Astrocyte (in vitro differentiated cells and primary cell): ENCODE measurements around the gene C15orf39. TPM values are rescaled to one million over a fixed set of nuclear protein-coding genes. Genes with fewer than 3 reads are reported as not detected.

Experiments
- DNase-seq: peaks from one replicate; pipeline ENCODE4 v3.0.0-alpha.2; 2010; ENCODE audit warnings: low read depth
- FAIRE-seq: peaks from 2 replicates; lab custom pipeline; 2011; peaks lifted over from hg19 to GRCh38; lab: Jason Lieb, UNC
- H2AFZ ChIP-seq: 2 replicates; pipeline ENCODE4 v1.6.0; 2012; ENCODE audit warnings: low read depth, low read length, inconsistent platforms
- H3K27ac ChIP-seq: 2 replicates; pipeline ENCODE4 v1.5.1; 2011; ENCODE audit warnings: low read depth, low read length, inconsistent platforms
- H3K27me3 ChIP-seq: 2 replicates; pipeline ENCODE4 v1.6.0; 2011; ENCODE audit warnings: low read length, inconsistent platforms; ENCODE audit not compliant: insufficient read depth
- H3K36me3 ChIP-seq: 2 replicates; pipeline ENCODE4 v1.5.1; 2011; ENCODE audit warnings: low read length, inconsistent platforms; ENCODE audit not compliant: insufficient read depth
- H3K4me1 ChIP-seq: 2 replicates; pipeline ENCODE4 v1.5.1; 2011; ENCODE audit warnings: low read length, inconsistent platforms; ENCODE audit not compliant: insufficient read depth
- H3K4me2 ChIP-seq: 2 replicates; pipeline ENCODE4 v1.6.0; 2012; ENCODE audit warnings: low read length, inconsistent platforms
- H3K4me3 ChIP-seq: 2 replicates; pipeline ENCODE4 v1.5.1; 2011; ENCODE audit warnings: low read depth, mild to moderate bottlenecking, low read length, inconsistent platforms; ENCODE audit not compliant: insufficient read depth
- H3K79me2 ChIP-seq: 2 replicates; pipeline ENCODE4 v1.6.0; 2012; ENCODE audit warnings: mild to moderate bottlenecking, low read length, inconsistent platforms; ENCODE audit not compliant: insufficient read depth
- H3K9ac ChIP-seq: 2 replicates; pipeline ENCODE4 v1.6.0; 2012; ENCODE audit warnings: mild to moderate bottlenecking, low read length, inconsistent platforms
- H3K9me3 ChIP-seq: 2 replicates; pipeline ENCODE4 v1.5.1; 2012; ENCODE audit warnings: low read depth, mild to moderate bottlenecking, low read length, inconsistent platforms; ENCODE audit not compliant: insufficient read depth
- H4K20me1 ChIP-seq: 2 replicates; pipeline ENCODE4 v1.6.0; 2012; ENCODE audit warnings: low read length, inconsistent platforms; ENCODE audit not compliant: insufficient read depth
- H3K27ac Mint-ChIP-seq: one replicate; pipeline ENCODE4 v1.8.0; 2021; ENCODE audit warnings: mild to moderate bottlenecking, mixed read lengths; ENCODE audit not compliant: unreplicated experiment
- H3K27me3 Mint-ChIP-seq: one replicate; pipeline ENCODE4 v1.8.0; 2021; ENCODE audit warnings: low read depth, mixed read lengths; ENCODE audit not compliant: unreplicated experiment
- H3K36me3 Mint-ChIP-seq: one replicate; pipeline ENCODE4 v1.8.0; 2021; ENCODE audit warnings: low read depth, mixed read lengths; ENCODE audit not compliant: unreplicated experiment
- H3K4me1 Mint-ChIP-seq: one replicate; pipeline ENCODE4 v1.8.0; 2021; ENCODE audit warnings: low read depth, mixed read lengths; ENCODE audit not compliant: unreplicated experiment
- H3K4me3 Mint-ChIP-seq: one replicate; pipeline ENCODE4 v1.8.0; 2021; ENCODE audit warnings: mild to moderate bottlenecking, moderate library complexity, mixed read lengths; ENCODE audit not compliant: unreplicated experiment
- H3K9me3 Mint-ChIP-seq: one replicate; pipeline ENCODE4 v1.8.0; 2021; ENCODE audit warnings: mild to moderate bottlenecking, mixed read lengths; ENCODE audit not compliant: unreplicated experiment
- CTCF ChIP-seq: IDR thresholded peaks from 2 replicates; pipeline ENCODE4 v1.5.1; 2011; ENCODE audit warnings: low read depth, mild to moderate bottlenecking, inconsistent platforms, low read length, moderate library complexity; ENCODE audit not compliant: insufficient read depth
- EZH2 ChIP-seq: IDR thresholded peaks from 2 replicates; pipeline ENCODE4 v1.6.1; 2012; ENCODE audit warnings: mild to moderate bottlenecking, low read length, inconsistent platforms; ENCODE audit not compliant: insufficient read depth
- total RNA-seq: library from RNA; stranded (reverse); gene quantifications from 2 replicates; pipeline ENCODE4 v1.2.1, GENCODE V29; 2021

The C15orf39 gene
- total RNA-seq, 1 donor from 2014 or later: 21.8 TPM

- DNase-seq: no peak
- Histone ChIP-seq H3K9me3 (no peaks in the 10 kb centered on the region), H3K4me2 (no peak overlapping the region), H3K9ac (no peak overlapping the region), H3K4me1 (no peaks in the 10 kb centered on the region), H2AFZ (no peak overlapping the region), H3K79me2 (peaks cover 50% of the 10 kb centered on the region), H3K27me3 (no peaks in the 10 kb centered on the region), H3K27ac (no peak overlapping the region), H3K36me3 (peaks cover 7% of the 10 kb centered on the region), H4K20me1 (peaks cover 89% of the 10 kb centered on the region), H3K4me3 (no peak overlapping the region)
- Mint-ChIP-seq H3K4me1 (peaks cover 10% of the 10 kb centered on the region), H3K4me3 (no peak overlapping the region), H3K27me3 (no peaks in the 10 kb centered on the region), H3K9me3 (no peaks in the 10 kb centered on the region), H3K36me3 (peaks cover 5% of the 10 kb centered on the region), H3K27ac (no peak overlapping the region)
- FAIRE-seq: no peak
- TF ChIP-seq CTCF (no peak), EZH2 (no peak)
Measured at GRCh38 chr15:75209289-75209676, 7.6 kb downstream of the C15orf39 start.

- no peak overlapping the region for H3K4me3 Mint-ChIP-seq
- peaks cover 7% of the 10 kb centered on the region for H3K36me3 ChIP-seq
- H3K79me2 ChIP-seq: peaks cover 40% of the 10 kb centered on the region
- no peak overlapping the region for H3K27ac Mint-ChIP-seq
- no peaks in the 10 kb centered on the region for H3K27me3 Mint-ChIP-seq
- DNase-seq: no peak
- H3K4me1 Mint-ChIP-seq: no peaks in the 10 kb centered on the region
- H3K27ac ChIP-seq: no peak overlapping the region
- no peak overlapping the region for H3K9ac ChIP-seq
- peaks cover 5% of the 10 kb centered on the region for H3K36me3 Mint-ChIP-seq
- no peaks in the 10 kb centered on the region for H3K27me3 ChIP-seq
- no peaks in the 10 kb centered on the region for H3K9me3 Mint-ChIP-seq
- H3K4me2 ChIP-seq: no peak overlapping the region
- no peak for TF ChIP-seq EZH2
- TF ChIP-seq CTCF: no peak
- no peak for FAIRE-seq
- H3K4me1 ChIP-seq: no peaks in the 10 kb centered on the region
- H4K20me1 ChIP-seq: peaks cover 75% of the 10 kb centered on the region
- H3K4me3 ChIP-seq: no peak overlapping the region
- no peak overlapping the region for H2AFZ ChIP-seq
- no peaks in the 10 kb centered on the region for H3K9me3 ChIP-seq
Measured at GRCh38 chr15:75210811-75211230, 9.1 kb downstream of the C15orf39 start.

- no peak overlapping the region for H3K9ac ChIP-seq
- H3K4me1 ChIP-seq: no peaks in the 10 kb centered on the region
- Mint-ChIP-seq H3K9me3 (no peaks in the 10 kb centered on the region), H3K36me3 (peaks cover 5% of the 10 kb centered on the region), H3K4me3 (no peak overlapping the region), H3K27ac (no peak overlapping the region), H3K27me3 (no peaks in the 10 kb centered on the region), H3K4me1 (no peaks in the 10 kb centered on the region)
- H3K36me3 ChIP-seq: peaks cover 7% of the 10 kb centered on the region
- DNase-seq (no peak), FAIRE-seq (no peak)
- H3K79me2 ChIP-seq: peaks cover 32% of the 10 kb centered on the region
- no peak overlapping the region for H3K27ac ChIP-seq
- no peak overlapping the region for H3K4me3 ChIP-seq
- H3K27me3 ChIP-seq: no peaks in the 10 kb centered on the region
- H3K9me3 ChIP-seq: no peaks in the 10 kb centered on the region
- no peak overlapping the region for H3K4me2 ChIP-seq
- no peak for TF ChIP-seq EZH2
- no peak overlapping the region for H2AFZ ChIP-seq
- peaks cover 68% of the 10 kb centered on the region for H4K20me1 ChIP-seq
Measured at GRCh38 chr15:75211436-75212199, 9.9 kb downstream of the C15orf39 start.
